Gastrocnemius medialis (tissue), 4 donors: Measurements from ENCODE around the gene TSC2.

Experiments used
- POLR2A ChIP-seq, 2 donors: fragments of 450-650 bp; IDR thresholded peaks; one replicate each; pipeline ENCODE4 v1.6.1; 2017; ENCODE audit warnings: antibody characterized with exemption in 2 of 2, mild to moderate bottlenecking in 2 of 2, moderate library complexity in 2 of 2
- TF ChIP-seq, protein P1 (sequence below), 5 experiments: fragments of 450-650 bp in 3 of 5; fragments of 200-600 bp in 2 of 5; sonication (generic) in 2 of 5; IDR thresholded peaks in 4 of 5; conservative IDR thresholded peaks in 1 of 5; 1 replicate in 4 of 5; 2 replicates in 1 of 5; pipeline ENCODE4 v1.5.1; 2016 to 2019; ENCODE audit warnings: antibody characterized with exemption in 5 of 5, mild to moderate bottlenecking in 3 of 5, moderate library complexity in 3 of 5

DNA sequence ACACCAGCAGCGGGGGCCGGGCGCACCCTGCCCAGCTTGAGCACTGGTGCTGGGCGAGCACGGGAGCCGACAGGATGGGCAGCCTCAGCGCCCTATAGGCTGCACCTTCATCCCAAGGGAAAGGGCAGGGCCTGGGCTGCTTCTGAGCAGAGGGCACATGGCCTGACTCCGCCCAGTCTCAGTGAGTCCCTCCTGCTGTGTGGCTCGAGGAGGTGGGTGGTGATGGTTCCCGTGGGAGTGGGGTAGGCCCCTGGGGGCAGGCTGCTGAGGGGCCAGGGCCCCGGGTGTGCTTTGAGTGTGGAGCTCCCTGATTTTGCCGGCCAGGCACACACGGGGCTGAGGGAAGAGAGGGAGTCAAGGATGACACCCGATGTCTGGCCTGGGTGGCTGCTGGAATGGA, 37.9 kb downstream of the TSC2 start:
- TF ChIP-seq, protein P1, sequence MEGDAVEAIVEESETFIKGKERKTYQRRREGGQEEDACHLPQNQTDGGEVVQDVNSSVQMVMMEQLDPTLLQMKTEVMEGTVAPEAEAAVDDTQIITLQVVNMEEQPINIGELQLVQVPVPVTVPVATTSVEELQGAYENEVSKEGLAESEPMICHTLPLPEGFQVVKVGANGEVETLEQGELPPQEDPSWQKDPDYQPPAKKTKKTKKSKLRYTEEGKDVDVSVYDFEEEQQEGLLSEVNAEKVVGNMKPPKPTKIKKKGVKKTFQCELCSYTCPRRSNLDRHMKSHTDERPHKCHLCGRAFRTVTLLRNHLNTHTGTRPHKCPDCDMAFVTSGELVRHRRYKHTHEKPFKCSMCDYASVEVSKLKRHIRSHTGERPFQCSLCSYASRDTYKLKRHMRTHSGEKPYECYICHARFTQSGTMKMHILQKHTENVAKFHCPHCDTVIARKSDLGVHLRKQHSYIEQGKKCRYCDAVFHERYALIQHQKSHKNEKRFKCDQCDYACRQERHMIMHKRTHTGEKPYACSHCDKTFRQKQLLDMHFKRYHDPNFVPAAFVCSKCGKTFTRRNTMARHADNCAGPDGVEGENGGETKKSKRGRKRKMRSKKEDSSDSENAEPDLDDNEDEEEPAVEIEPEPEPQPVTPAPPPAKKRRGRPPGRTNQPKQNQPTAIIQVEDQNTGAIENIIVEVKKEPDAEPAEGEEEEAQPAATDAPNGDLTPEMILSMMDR (IDR thresholded peaks at IDR 0.05 in 4 of 5, conservative IDR thresholded peaks at IDR 0.05 in 1 of 5), result no peak
- TF ChIP-seq POLR2A (IDR thresholded peaks at IDR 0.05), result no peak
